Lung (tissue), 12 donors: ENCODE results near the gene SKP1. TPM values are rescaled to one million over a fixed set of nuclear protein-coding genes. Genes with fewer than 3 reads are reported as not detected.

ENCODE experiments used
- ATAC-seq: fragments of 200-7000 bp; cut with Tn5 transposase; one replicate; pipeline ENCODE4 v1.9.1; 2020; ENCODE audit warnings: moderate number of reproducible peaks; ENCODE audit not compliant: insufficient read depth, low FRiP score
- DNase-seq, 3 donors: peaks; one replicate each; pipeline ENCODE4 v3.0.0-alpha.2; 2013 to 2017
- H3K27ac ChIP-seq, 2 donors: one replicate each; pipeline ENCODE4 v1.5.1; 2013; ENCODE audit warnings: mild to moderate bottlenecking in 2 of 2, moderate library complexity in 2 of 2, control low read depth in 1 of 2, inconsistent platforms in 1 of 2, low read depth in 1 of 2, low read length in 1 of 2
- H3K27me3 ChIP-seq, 3 donors: one replicate each; pipeline ENCODE4 v1.5.1; 2013; ENCODE audit warnings: low read length in 2 of 3; ENCODE audit not compliant: control insufficient read depth in 3 of 3, insufficient read depth in 3 of 3
- H3K36me3 ChIP-seq, 4 donors: one replicate each; pipeline ENCODE4 v1.5.1; 2013; ENCODE audit warnings: low read length in 4 of 4, mild to moderate bottlenecking in 1 of 4, moderate library complexity in 1 of 4; ENCODE audit not compliant: control insufficient read depth in 4 of 4, insufficient read depth in 4 of 4
- H3K4me1 ChIP-seq, 5 donors: one replicate each; pipeline ENCODE4 v1.5.1; 2013; ENCODE audit warnings: low read length in 5 of 5, mild to moderate bottlenecking in 2 of 5, moderate library complexity in 1 of 5; ENCODE audit not compliant: control insufficient read depth in 5 of 5, insufficient read depth in 5 of 5
- H3K4me3 ChIP-seq: one replicate; pipeline ENCODE4 v1.5.1; 2013; ENCODE audit warnings: mild to moderate bottlenecking, control low read depth, moderate library complexity
- H3K9ac ChIP-seq, 2 donors: one replicate each; pipeline ENCODE4 v1.5.1; 2013; ENCODE audit warnings: low read length in 2 of 2, control low read depth in 1 of 2; ENCODE audit not compliant: insufficient read depth in 1 of 2
- H3K9me3 ChIP-seq, 4 donors: one replicate each; pipeline ENCODE4 v1.5.1; 2013; ENCODE audit warnings: low read length in 3 of 4, mild to moderate bottlenecking in 1 of 4, moderate library complexity in 1 of 4; ENCODE audit not compliant: control insufficient read depth in 4 of 4, insufficient read depth in 3 of 4
- CTCF ChIP-seq: IDR thresholded peaks from 2 replicates; pipeline ENCODE4 v1.5.1; 2012; ENCODE audit warnings: mild to moderate bottlenecking; ENCODE audit errors: control extremely low read depth, extremely low read depth
- WGBS, 2 donors: extraction: QIAGEN DNeasy Blood & Tissue Kit; methylation state at CpG; one replicate each; pipeline ENCODE4 v1.1.7; 2013; 5-methylcytosine and 5-hydroxymethylcytosine counted together
- polyA plus RNA-seq, 2 donors: library from polyadenylated mRNA; stranded (reverse); fragments of 200-250 nt; gene quantifications; one replicate each; pipeline ENCODE4 v1.2.1, GENCODE V29; 2013
- total RNA-seq, 2 donors: library from RNA; depleted of rRNA in 1 of 2; stranded (reverse); fragments of >200 nt in 1 of 2; gene quantifications; one replicate each; pipeline ENCODE4 v1.2.1, GENCODE V29; 2014 to 2021
- donor health status: control.
- donor health status: control.
- donor health status: Bipolar disorder and iron deficiency.
- donor health status: healthy.
- donor health status: DM: yes; HTN: yes; CAD: no.

Gene SKP1
- total and polyA plus RNA-seq, 4 donors = 149 to 551 (median 283) TPM

GRCh38 chr5:134188092-134188491 is 11.3 kb upstream of the SKP1 start:
- ATAC-seq (no peak), DNase-seq (no peak)
- Histone ChIP-seq H3K27ac (no peak overlapping the region), H3K27me3 (no peaks in the 10 kb centered on the region), H3K9me3 (no peaks in the 10 kb centered on the region), H3K36me3 (no peaks in the 10 kb centered on the region), H3K9ac (no peak overlapping the region), H3K4me1 (no peaks in the 10 kb centered on the region), H3K4me3 (no peak overlapping the region)
- WGBS, 2 donors = 76 to 89% methylated on average over 1 of the region's 1 CpG
- TF ChIP-seq CTCF = no peak

- ATAC-seq (peak; percentile 85), DNase-seq (peak; percentile 57 to 63 (median 57))
- 59 to 65% methylated on average over 11 of the region's 11 CpGs for WGBS, 2 donors
- Histone ChIP-seq H3K36me3 (no peaks in the 10 kb centered on the region), H3K27me3 (no peaks in the 10 kb centered on the region), H3K4me1 (no peaks in the 10 kb centered on the region), H3K9me3 (no peaks in the 10 kb centered on the region), H3K9ac (no peak overlapping the region), H3K4me3 (no peak overlapping the region), H3K27ac (no peak overlapping the region)
- TF ChIP-seq CTCF = peak; percentile 68
These were observed 7.7 kb upstream of the SKP1 start for GRCh38 chr5:134184155-134185135.

GRCh38 chr5:134183481-134183880 is 6.7 kb upstream of the SKP1 start:
- Histone ChIP-seq H3K36me3 (no peaks in the 10 kb centered on the region), H3K9ac (no peak overlapping the region), H3K27me3 (no peaks in the 10 kb centered on the region), H3K4me3 (no peak overlapping the region), H3K9me3 (no peaks in the 10 kb centered on the region), H3K27ac (no peak overlapping the region), H3K4me1 (no peaks in the 10 kb centered on the region)
- no peak for DNase-seq
- ATAC-seq = no peak
- no peak for TF ChIP-seq CTCF
